GM19455 (cell line): Measurements from ENCODE around the gene CEP72.
A peak's percentile ranks its signal among the peaks of the same experiment; 100 is the strongest.
"Not testable (repeated sequence)": the region's sequence is repeated elsewhere in the genome, so short reads cannot be mapped to it uniquely, and the experiment has no call there.

Source experiments
- ATAC-seq: cut with Tn5 transposase; IDR thresholded peaks from one replicate; pipeline ENCODE4 v1.9.1; 2021; ENCODE audit not compliant: unreplicated experiment

CEP72 gene

GRCh38 chr5:612498-613424 lies 621 bp downstream of the CEP72 start:
- ATAC-seq = peak; percentile 35

DNA sequence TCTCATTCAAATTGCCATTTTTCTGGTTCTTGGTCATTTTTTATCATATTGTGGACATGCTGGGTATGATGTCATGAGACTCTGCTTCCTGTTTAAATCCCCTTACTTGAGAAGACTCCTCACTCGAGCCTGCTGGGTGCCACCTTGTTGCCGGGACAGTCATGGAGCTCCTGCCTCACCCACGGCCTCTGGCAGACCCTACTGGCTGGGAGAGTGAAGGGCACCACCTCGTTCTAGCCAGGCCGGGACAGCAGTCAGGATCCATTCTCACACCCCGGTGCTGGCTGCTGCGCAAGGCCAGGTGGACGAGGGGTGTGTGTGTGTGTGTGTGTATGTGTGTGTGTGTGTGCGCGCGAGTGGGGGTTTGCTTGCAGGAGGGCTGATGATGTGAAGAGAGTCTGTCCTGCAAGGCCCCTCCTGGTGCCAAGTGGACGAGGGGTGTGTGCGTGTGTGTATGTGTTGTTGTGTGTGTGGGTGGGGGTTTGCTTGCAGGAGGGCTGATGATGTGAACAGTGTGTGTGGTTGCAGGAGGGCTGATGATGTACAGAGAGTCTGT lies 4.4 kb downstream of the CEP72 start:
- ATAC-seq = no peak

- no peak for ATAC-seq
Observed at GRCh38 chr5:617896-618295, 5.8 kb downstream of the CEP72 start.

DNA sequence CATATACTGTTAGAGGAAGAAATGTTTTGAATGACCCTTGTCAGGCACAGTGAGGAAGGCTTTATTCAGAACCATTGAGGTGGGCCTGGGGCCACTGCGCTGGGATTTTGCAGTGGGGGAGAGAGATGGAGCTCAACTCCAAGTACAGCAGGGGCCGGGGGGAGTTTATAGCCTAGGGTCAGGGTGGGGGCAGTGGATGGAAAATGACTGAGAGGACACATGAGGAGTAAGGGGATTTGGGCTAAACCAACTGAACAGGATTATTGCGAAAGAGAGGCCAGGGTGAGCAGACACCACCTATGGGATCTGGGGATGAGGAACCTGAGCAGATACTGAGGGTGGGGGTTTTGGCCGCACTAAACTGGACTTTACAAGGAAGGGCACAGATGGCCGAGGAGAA lies 6.3 kb downstream of the CEP72 start:
- ATAC-seq = no peak

DNA sequence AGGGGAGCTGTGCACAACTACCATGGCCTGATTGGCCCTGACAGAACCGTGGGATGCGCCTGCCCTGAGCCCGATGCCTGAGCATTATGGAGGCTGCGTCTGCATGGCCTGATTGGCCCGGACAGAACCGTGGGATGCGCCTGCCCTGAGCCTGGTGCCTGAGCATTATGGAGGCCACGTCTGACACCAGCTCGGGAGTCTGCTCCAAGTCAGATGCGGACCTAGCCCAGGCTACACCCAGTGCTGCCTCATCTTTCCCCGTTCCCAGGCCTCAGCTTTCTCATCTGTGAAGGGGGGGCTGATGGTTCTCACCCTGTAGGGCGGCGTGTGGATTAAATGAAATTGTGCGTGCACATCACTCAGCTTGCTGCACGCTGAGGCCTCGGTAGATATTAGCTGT lies 7.3 kb downstream of the CEP72 start:
- no peak for ATAC-seq

DNA sequence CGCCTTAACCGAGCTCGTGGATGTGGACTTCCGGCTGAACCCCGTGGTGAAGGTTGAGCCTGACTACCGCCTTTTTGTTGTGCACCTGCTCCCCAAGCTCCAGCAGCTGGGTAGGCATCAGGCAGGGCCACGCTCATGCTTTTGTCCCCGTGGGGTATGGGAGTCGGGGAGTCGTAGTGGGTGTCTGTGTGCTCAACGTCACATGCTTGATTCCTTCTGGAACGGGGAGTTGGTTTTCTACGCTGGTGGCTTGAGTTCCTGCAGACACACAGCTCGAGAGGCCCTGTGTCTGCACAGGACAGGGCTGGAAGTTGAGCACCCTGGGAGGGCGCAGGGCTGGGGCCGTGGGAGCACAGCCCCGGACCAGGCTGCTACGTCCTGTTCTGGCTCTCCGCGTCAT lies 8.0 kb downstream of the CEP72 start:
- ATAC-seq = no peak

GRCh38 chr5:620586-621180 lies 8.5 kb downstream of the CEP72 start:
- no peak for ATAC-seq

- ATAC-seq = no peak
Observed at GRCh38 chr5:621341-621761, 9.2 kb downstream of the CEP72 start.

DNA sequence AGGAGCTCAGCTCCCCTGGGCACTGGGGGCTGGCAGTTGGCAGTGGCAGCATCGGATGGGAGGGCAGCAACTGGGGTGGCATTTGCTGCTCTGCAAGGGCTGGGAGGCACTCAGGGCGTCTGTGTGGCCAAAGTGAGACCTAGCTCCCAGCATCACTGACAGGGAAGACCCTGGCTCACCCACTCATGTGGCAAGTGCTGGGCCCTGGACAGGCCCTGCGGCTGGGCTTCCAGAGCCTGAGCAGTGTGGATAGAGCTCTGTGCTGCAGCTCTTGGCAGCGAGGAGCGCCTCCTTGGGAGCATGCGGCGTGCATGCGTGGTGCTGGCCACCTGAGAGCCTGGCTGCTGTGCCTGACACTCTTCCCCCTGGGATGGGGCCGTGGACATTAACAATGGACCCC lies 10.2 kb downstream of the CEP72 start:
- ATAC-seq = no peak

DNA sequence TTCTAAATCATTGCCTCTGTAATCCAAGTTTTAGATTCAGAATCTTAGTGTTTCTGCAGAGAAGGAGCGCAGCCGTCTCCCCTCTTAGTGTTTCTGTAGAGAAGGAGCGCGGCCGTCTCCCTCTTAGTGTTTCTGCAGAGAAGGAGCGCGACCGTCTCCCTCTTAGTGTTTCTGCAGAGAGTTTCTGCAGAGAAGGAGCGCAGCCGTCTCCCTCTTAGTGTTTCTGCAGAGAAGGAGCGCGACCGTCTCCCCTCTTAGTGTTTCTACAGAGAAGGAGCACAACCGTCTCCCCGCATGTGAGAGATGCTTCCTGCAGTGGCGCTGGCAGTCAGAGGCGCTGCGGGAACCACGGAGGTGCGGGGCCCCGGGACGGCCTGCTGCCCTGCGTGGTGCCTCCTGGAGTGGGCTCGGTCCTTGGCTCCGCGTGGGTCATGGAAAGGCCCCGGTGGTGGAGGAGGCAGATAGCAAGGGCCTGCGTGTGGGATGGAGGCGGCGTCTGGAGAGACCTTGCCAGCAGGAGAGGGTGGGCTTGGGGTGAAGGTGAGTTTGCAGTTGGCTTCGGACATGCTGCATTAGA lies 10.9 kb downstream of the CEP72 start:
- no peak for ATAC-seq

DNA sequence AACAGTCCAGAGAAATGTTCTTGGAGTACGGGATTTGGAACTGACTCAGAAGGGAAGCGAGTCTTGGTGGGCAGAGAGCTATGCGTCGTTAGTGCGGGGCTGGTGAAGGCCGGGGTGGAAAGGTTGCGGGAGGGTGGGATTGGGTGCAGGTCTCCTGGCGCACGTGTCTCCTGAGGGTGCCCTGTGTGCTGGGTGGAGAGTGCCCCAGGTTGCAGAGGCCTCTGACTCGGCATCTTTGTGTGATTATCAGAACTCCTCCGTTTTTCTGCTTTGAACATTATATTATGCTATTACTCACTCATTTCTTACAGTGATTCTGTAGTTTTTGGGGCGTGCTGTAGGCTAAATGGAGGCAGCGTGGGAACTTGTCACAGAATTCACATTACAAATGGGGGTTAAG lies 11.4 kb downstream of the CEP72 start:
- no peak for ATAC-seq

DNA sequence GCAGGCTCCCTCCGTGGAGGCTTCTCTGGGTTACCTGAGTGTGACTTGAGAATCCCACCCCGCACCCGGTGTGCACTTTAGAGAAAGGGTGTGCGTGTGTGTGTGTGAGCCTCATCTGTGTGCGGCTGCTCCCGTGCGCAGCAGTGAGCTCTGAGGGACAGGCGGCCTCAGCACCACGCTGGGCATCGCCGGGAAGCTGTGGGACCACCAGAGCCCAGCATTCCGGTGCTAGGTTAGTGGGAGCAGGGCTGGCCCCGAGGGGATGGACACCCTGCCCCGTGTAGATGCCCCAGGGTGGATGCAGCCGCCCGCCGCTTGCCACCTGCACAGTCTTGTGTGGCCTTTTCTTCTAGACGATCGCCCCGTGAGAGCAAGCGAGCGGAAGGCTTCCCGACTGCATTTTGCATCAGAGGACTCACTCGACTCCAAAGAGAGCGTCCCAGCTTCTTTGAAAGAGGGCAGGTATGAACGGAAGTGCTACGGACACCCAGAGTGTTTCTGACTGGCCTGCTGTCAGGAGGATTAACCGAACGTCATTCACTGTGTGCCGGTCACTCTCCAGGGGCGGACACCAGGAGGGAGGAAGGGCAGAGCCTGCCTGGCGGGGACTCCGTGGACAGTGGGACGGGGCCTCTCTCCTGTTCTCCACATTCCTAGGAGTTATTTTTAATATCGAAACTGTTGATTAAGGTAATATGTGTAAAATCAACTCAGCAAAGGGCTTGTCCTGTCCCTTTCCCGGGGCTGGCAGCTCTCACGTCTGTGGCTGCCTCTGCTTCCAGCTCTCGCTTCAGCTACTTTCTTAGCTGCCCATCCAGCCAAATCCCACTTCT lies 12.2 kb downstream of the CEP72 start:
- ATAC-seq = no peak

GRCh38 chr5:624951-625230 lies 12.8 kb downstream of the CEP72 start:
- ATAC-seq = no peak

GRCh38 chr5:625516-625915 lies 13.4 kb downstream of the CEP72 start:
- ATAC-seq = no peak

GRCh38 chr5:626850-627249 lies 14.7 kb downstream of the CEP72 start:
- no peak for ATAC-seq

DNA sequence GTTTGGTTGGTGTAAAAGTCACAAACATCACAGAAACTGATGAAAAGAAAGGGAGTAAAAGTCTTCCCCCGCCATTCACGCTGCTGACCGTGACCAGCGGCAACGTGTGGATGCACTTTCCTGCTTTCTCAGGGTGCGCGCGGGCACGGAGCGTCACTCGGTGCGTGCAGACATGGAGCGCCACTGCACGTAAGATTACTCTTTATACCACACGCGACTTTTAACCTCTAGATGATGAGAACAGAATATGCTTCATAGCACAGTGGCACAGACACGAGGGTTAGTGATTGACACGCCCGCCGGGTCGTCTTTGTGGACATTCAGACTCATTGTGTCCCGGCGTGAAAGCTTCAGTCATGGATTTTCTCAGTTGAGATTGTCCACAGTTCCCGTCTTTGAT lies 15.7 kb downstream of the CEP72 start:
- no peak for ATAC-seq

- ATAC-seq = not testable (repeated sequence)
Observed at GRCh38 chr5:628351-629205, 16.4 kb downstream of the CEP72 start.

GRCh38 chr5:633501-633955 lies 21.4 kb downstream of the CEP72 start:
- ATAC-seq = no peak

- no peak for ATAC-seq
Observed at GRCh38 chr5:634191-634590, 22.1 kb downstream of the CEP72 start.
